HL-60/S4 treated with retinoic acid at 250 ng/mL for 4 days and 3 days (cell line): ENCODE results near the gene CACNA1B.
"Not testable (repeated sequence)": the region's sequence is repeated elsewhere in the genome, so short reads cannot be mapped to it uniquely, and the experiment has no call there.

Source experiments
- in situ Hi-C: fragments of 300-500 bp; cut with MboI; formaldehyde crosslinking; loops from 2 replicates; pipeline ENCODE4 v1.7.0; 2022; ENCODE audit warnings: low sequenced_read_pairs

The CACNA1B gene

DNA sequence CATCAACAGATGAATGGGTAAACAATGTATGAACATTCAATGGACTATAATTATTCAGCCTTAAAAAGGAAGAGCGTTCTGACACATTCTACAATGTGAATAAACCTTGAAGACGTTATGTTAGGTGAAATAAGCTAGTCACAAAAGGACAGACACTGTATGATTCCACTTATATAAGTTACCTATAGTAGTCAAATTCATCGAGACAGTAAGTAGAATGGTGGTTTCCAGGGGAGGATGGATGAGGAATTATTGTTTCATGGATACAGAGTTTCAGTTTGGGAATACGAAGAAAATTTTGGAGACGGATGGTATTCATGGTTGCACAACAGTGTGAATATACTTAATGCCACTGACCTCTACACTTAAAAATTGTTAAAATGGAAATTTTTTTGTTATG, 216.4 kb downstream of the CACNA1B start:
- in situ Hi-C loops, result no loop called here

GRCh38 chr9:138095813-138096518, 218.4 kb downstream of the CACNA1B start:
- in situ Hi-C loops, result no loop called here

DNA sequence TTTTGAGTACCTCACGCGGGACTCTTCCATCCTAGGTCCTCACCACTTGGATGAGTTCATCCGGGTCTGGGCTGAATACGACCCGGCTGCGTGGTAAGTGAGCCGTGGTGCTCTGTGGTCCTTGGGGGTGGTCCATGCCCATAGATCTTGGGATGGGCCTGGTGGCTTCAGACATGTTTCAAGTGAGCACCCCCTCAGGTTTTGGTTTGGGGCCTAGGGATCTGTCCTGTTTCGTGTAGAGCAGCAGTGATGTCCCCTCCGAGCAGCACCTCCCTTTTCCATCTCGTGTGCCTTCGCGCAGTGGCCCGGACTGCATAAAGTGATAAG, 218.9 kb downstream of the CACNA1B start:
- in situ Hi-C loops, result no loop called here

DNA sequence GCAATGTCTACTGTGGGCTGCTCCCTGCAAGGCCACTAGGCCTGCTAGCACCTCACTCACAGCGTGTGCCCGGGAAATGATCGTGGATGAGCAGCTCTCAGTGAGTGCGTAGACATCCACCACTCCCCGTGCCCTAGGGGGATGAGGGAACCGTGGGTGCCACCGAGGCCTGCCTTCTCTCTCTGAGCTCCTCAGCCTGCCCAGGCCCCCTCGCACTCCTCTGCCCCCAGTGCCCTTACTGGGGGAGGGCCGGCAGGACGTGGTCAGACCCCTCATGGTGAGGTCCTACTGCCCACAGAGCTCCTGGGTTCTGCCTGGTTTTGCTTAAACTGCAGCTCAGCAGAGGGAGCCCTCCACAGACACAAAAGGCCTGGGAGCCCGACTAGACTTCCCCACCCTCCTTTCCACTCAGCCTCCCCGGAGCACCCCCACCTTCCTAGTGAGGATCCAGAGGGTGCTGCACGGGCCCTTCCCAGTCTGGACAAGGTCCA, 220.0 kb downstream of the CACNA1B start:
- in situ Hi-C loops, result no loop called here

- in situ Hi-C loops, result no loop called here
Measured at GRCh38 chr9:138098116-138098907, 220.7 kb downstream of the CACNA1B start.

GRCh38 chr9:138098908-138099791, 221.6 kb downstream of the CACNA1B start:
- in situ Hi-C loops, result no loop called here

GRCh38 chr9:138099803-138100598, 222.4 kb downstream of the CACNA1B start:
- in situ Hi-C loops, result no loop called here

- in situ Hi-C loops, result no loop called here
Measured at GRCh38 chr9:138100711-138101350, 223.2 kb downstream of the CACNA1B start.

DNA sequence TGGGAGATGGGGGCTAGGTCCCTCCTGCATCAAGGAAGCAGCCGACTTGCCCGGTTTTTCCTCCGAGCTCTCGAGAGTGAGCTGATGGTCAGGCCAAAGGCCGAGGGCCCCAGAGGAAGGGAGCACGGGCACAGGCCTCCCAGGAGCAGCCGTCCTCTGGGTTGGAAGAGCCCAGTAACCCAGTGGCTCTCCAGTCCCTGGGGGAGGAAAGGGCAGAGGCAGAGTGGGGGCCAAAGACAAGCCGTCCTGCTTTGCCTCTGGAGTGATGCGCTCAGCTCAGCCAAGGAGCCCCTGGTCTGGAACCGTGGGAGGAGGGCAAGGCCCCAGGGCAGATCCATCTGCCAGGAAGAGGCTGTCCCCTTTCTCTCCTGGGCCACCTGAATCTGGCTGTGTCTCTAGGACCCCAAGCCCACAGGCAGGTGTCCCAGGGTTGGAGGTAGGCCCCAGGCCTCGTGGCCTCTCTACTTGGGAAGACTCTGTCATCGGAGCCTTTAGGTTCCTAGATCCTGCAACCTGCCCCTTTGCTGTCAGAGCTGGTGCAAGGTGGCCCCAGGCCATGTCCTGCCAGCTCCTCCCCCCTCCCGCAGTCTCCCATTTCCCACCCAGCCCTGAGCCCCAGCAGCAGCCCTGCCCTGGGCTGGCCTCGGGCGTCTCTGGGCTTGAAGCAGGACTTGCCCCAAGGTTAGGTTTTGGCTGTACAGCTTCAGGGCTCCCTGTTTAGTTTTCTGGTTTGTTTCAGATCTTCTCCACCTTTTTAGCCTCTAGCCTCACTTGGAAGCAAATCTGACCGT, 224.1 kb downstream of the CACNA1B start:
- in situ Hi-C loops, result no loop called here

- in situ Hi-C loops, result no loop called here
Measured at GRCh38 chr9:138102246-138103051, 224.9 kb downstream of the CACNA1B start.

DNA sequence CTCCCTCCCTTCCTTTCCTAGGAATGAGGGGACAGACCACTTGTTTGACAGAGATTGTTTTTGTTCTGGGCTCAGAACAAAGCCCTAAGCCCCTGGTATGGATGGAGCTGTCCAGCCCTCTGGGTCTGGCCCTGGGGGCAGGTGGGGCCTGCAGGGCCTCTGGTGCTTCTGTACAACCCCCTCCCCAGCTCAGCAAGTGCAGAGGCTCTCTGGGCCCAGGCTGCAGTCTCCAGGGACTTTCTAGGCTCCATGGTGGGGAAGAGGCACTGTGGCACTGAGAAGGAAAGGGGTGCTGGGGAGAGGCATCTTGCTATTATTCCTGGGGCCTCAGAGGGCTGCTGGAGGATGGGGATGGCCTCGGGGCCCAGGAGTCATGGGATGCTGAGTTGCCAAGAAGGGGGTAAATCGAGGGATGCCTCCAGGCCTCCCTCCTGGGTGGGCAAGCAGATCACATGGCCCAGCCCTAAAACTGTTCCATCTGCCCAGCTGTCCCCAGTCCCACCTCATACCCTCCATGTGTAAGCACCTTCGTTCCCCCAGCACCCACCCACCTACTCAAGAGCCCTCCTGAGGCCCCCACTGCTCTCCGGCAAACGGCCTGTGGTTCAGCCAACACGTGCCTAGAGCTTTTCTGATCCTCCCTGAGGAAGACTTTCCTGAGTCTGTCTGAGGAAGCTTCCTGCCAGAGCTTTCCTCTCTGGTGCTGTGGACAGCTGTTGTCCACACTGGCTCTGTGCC, 225.7 kb downstream of the CACNA1B start:
- in situ Hi-C loops, result no loop called here

GRCh38 chr9:138103849-138104206, 226.2 kb downstream of the CACNA1B start:
- in situ Hi-C loops, result no loop called here

GRCh38 chr9:138104251-138105122, 226.9 kb downstream of the CACNA1B start:
- in situ Hi-C loops, result no loop called here

- in situ Hi-C loops, result no loop called here
Measured at GRCh38 chr9:138105123-138105415, 227.5 kb downstream of the CACNA1B start.

DNA sequence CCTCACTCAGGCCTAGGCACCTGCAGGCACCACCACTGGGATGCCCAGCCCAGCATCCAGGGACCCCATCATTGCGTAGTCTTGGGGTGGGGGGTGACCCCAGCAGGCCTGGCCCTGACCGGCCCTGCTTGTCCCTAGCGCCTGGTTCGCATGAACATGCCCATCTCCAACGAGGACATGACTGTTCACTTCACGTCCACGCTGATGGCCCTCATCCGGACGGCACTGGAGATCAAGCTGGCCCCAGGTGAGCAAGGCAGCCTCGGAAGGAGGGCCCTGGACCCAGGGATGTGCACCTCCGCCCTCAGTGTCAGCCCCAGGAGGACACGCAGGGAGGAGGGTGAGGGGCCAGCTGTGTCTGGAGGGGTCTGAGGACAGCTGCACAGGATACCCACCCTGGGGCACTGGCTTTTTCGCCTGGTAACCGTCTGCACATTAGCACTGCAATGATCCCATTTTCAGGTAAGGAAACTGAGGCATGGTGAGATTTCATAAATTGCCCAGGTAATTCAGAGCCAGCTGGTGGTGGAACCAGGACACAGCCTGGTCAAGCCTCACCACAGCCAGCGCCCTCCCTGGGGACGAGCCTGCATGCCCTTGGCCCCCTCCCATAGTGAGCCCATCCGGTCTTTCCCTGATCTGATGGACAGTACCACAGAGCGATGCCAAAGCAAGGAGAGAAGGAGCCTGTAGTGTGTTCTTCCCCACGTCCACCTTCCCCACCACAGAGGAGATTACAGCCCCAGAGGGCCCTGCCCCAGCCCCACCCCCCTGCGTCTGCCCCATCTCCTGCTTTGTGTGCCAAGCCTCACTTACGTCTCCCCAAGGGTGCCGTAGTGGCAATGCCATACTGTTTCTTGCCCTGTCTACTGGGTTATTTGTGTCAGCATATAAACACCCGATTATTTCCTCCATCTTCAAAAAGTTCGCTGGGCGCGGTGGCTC, 228.3 kb downstream of the CACNA1B start:
- in situ Hi-C loops, result no loop called here

DNA sequence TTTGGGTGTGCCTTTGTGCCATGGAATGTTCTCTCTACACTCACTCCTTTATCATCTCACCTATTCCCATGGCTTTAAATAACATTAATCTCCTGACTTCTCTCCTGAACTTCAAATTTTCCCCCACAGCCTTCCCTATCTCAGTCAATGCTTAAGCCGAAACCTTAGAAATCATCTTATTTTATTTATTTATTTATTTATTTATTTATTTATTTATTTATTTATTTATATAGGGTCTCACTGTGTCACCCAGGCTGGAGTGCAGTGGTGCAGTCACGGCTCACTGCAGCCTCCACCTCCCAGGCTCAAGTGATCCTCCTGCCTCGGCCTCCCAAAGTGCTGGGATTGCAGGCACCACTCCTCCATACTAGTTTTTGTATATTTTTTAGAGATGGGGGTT, 229.5 kb downstream of the CACNA1B start:
- in situ Hi-C loops, result not testable (repeated sequence)
